HCT116 (cell line): ENCODE data around the gene CNST.

Experiments used
- CEBPB ChIP-seq: IDR thresholded peaks from 2 replicates; pipeline ENCODE4 v1.6.1; 2012; ENCODE audit warnings: low read depth
- POLR2A ChIP-seq: IDR thresholded peaks from 2 replicates; pipeline ENCODE4 v1.7.0; 2011; ENCODE audit warnings: borderline replicate concordance; ENCODE audit not compliant: insufficient read depth, insufficient read length; ENCODE audit errors: extremely low read depth
- POLR2AphosphoS5 ChIP-seq: IDR thresholded peaks from 2 replicates; pipeline ENCODE4 v1.6.1; 2011; ENCODE audit warnings: mild to moderate bottlenecking, low read depth, low read length, moderate library complexity
- RAD21 ChIP-seq: IDR thresholded peaks from 2 replicates; pipeline ENCODE4 v1.6.1; 2012; ENCODE audit warnings: low read depth, mild to moderate bottlenecking
- SIN3A ChIP-seq: IDR thresholded peaks from 2 replicates; pipeline ENCODE4 v1.6.1; 2012; ENCODE audit warnings: low read depth
- ZNF274 ChIP-seq: fragments of 200-500 bp; sonication (Bioruptor generic); IDR thresholded peaks from 2 replicates; pipeline ENCODE4 v1.6.1; 2014; ENCODE audit warnings: mild to moderate bottlenecking, low read depth, low read length, inconsistent platforms
- TF ChIP-seq, protein P1 (sequence below), 3 experiments: fragments of 200-600 bp in 1 of 3; sonication (generic) in 1 of 3; IDR thresholded peaks in 2 of 3; conservative IDR thresholded peaks in 1 of 3; 2 replicates each; pipeline ENCODE4 v1.5.1; 2012 to 2017; ENCODE audit warnings: low read depth in 2 of 3, low read length in 2 of 3, antibody characterized with exemption in 1 of 3, borderline replicate concordance in 1 of 3, control low read depth in 1 of 3, mild to moderate bottlenecking in 1 of 3, mixed read lengths in 1 of 3, mixed run types in 1 of 3, moderate library complexity in 1 of 3; ENCODE audit not compliant: insufficient read depth in 1 of 3

DNA sequence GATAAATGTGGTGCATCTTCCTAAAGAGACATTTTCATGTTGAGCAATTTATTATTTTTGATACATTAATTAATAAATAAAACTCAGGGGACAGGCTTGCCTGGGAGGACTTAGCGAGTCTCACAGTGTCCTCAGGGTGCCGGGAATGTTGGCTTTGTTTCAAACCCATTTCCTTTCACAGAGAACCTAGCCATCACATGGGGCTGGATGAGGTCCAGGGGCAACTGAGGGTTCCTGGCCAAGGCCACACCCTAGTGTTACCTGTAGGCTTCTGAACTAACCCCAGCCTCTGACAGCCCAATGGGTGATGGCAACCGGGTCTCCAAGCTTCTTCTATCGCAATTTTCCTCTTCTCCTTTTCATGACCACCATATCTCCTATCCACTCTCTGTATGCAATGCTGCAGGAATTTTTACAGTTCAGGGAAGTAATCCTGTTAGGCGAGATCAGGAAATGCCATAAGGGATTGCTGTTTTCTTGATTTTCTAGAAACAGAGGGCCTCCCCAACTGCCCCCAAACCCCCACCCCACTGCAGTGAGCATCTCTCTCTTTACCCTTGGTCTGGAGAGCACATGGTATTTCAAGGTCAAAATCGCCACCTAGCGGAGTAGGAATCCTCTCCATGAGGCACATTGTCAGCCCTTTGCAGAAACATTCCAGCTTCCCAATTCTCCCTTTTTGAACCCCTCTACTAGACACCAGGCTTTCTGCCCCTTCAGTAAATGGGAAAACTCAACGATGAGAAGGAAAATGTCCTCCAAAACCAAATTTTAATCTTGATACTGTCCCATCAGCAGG lies 37.1 kb upstream of the CNST start:
- no peak for TF ChIP-seq SIN3A
- TF ChIP-seq, protein P1, sequence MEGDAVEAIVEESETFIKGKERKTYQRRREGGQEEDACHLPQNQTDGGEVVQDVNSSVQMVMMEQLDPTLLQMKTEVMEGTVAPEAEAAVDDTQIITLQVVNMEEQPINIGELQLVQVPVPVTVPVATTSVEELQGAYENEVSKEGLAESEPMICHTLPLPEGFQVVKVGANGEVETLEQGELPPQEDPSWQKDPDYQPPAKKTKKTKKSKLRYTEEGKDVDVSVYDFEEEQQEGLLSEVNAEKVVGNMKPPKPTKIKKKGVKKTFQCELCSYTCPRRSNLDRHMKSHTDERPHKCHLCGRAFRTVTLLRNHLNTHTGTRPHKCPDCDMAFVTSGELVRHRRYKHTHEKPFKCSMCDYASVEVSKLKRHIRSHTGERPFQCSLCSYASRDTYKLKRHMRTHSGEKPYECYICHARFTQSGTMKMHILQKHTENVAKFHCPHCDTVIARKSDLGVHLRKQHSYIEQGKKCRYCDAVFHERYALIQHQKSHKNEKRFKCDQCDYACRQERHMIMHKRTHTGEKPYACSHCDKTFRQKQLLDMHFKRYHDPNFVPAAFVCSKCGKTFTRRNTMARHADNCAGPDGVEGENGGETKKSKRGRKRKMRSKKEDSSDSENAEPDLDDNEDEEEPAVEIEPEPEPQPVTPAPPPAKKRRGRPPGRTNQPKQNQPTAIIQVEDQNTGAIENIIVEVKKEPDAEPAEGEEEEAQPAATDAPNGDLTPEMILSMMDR (IDR thresholded peaks at IDR 0.05 in 2 of 3, conservative IDR thresholded peaks at IDR 0.05 in 1 of 3; ENCODE audit: borderline replicate concordance in 1 of 3, insufficient read depth in 1 of 3, low read depth in 2 of 3, low read length in 2 of 3): no peak
- TF ChIP-seq POLR2A: no peak
- TF ChIP-seq POLR2AphosphoS5: no peak
- no peak for TF ChIP-seq RAD21
- no peak for TF ChIP-seq ZNF274
- no peak for TF ChIP-seq CEBPB
